GM23338 (cell line): ENCODE data around the gene IQCE. TPM values are rescaled to one million over a fixed set of nuclear protein-coding genes. Genes with fewer than 3 reads are reported as not detected.

ENCODE experiments used
- ATAC-seq: fragments of 200-7000 bp; cut with Tn5 transposase; 3 replicates; pipeline ENCODE4 v1.9.1; 2020
- DNase-seq: peaks from one replicate; pipeline ENCODE4 v3.0.0-alpha.2; 2015; ENCODE audit warnings: low spot score
- H2AFZ ChIP-seq: fragments of 200-600 bp; sonication (generic); 2 replicates; pipeline ENCODE4 v1.8.0; 2016; ENCODE audit warnings: antibody characterized with exemption, mild to moderate bottlenecking, moderate library complexity
- H3F3A ChIP-seq: fragments of 200-600 bp; sonication (generic); replicated peaks from 2 replicates; pipeline ENCODE4 v1.8.0; 2017; ENCODE audit warnings: antibody characterized with exemption, mixed run types, low read depth
- H3K27ac ChIP-seq: fragments of 200-600 bp; sonication (generic); 2 replicates; pipeline ENCODE4 v1.6.1; 2016; ENCODE audit warnings: low read depth
- H3K27me3 ChIP-seq: fragments of 200-600 bp; sonication (generic); 2 replicates; pipeline ENCODE4 v1.8.0; 2016; ENCODE audit warnings: mild to moderate bottlenecking, mixed run types, moderate library complexity; ENCODE audit not compliant: insufficient read depth
- H3K36me3 ChIP-seq: fragments of 200-600 bp; sonication (generic); 2 replicates; pipeline ENCODE4 v1.8.0; 2016; ENCODE audit warnings: mild to moderate bottlenecking; ENCODE audit not compliant: insufficient read depth
- H3K4me1 ChIP-seq: fragments of 200-600 bp; sonication (generic); 2 replicates; pipeline ENCODE4 v1.8.0; 2016; ENCODE audit warnings: mild to moderate bottlenecking, moderate library complexity; ENCODE audit not compliant: insufficient read depth
- H3K4me2 ChIP-seq: fragments of 200-600 bp; sonication (generic); 2 replicates; pipeline ENCODE4 v1.7.1; 2017; ENCODE audit warnings: mixed run types
- H3K4me3 ChIP-seq: fragments of 200-600 bp; sonication (generic); 2 replicates; pipeline ENCODE4 v1.6.1; 2016; ENCODE audit warnings: mixed run types
- H3K79me2 ChIP-seq: fragments of 200-600 bp; sonication (generic); replicated peaks from 2 replicates; pipeline ENCODE4 v1.8.0; 2017; ENCODE audit warnings: mild to moderate bottlenecking; ENCODE audit not compliant: insufficient read depth
- H3K9me2 ChIP-seq: fragments of 200-600 bp; sonication (generic); 2 replicates; pipeline ENCODE4 v1.8.0; 2017; ENCODE audit not compliant: insufficient read depth
- H4K20me1 ChIP-seq: fragments of 200-600 bp; sonication (generic); replicated peaks from 2 replicates; pipeline ENCODE4 v1.8.0; 2017; ENCODE audit warnings: mild to moderate bottlenecking; ENCODE audit not compliant: insufficient read depth
- H3K27ac Mint-ChIP-seq: 2 replicates; pipeline ENCODE4 v1.8.0; 2020; ENCODE audit warnings: inconsistent platforms, mild to moderate bottlenecking, moderate library complexity, mixed read lengths
- H3K27me3 Mint-ChIP-seq: 3 replicates; pipeline ENCODE4 v1.8.0; 2022; ENCODE audit warnings: low read depth, mild to moderate bottlenecking, moderate library complexity, mixed read lengths, inconsistent platforms; ENCODE audit not compliant: insufficient read depth, poor library complexity
- H3K36me3 Mint-ChIP-seq: 3 replicates; pipeline ENCODE4 v1.8.0; 2021; ENCODE audit warnings: low read depth, mild to moderate bottlenecking, inconsistent platforms, moderate library complexity, mixed read lengths
- H3K4me1 Mint-ChIP-seq: 3 replicates; pipeline ENCODE4 v1.8.0; 2020; ENCODE audit warnings: mild to moderate bottlenecking, inconsistent platforms, mixed read lengths
- H3K4me3 Mint-ChIP-seq: 3 replicates; pipeline ENCODE4 v1.8.0; 2021; ENCODE audit warnings: moderate library complexity, mild to moderate bottlenecking, inconsistent platforms, mixed read lengths
- H3K9me3 Mint-ChIP-seq: 3 replicates; pipeline ENCODE4 v1.8.0; 2020; ENCODE audit warnings: moderate library complexity, mild to moderate bottlenecking, inconsistent platforms, mixed read lengths
- CREB1 ChIP-seq: fragments of 250-450 bp; sonication (Bioruptor Pico); IDR thresholded peaks from 2 replicates; pipeline ENCODE4 v1.5.0; 2020; ENCODE audit warnings: low read depth, mild to moderate bottlenecking, moderate library complexity
- ETS1 ChIP-seq: IDR thresholded peaks from 2 replicates; pipeline ENCODE4 v1.6.1; 2016; ENCODE audit warnings: antibody characterized with exemption
- EZH2 ChIP-seq: fragments of 200-600 bp; sonication (generic); IDR thresholded peaks from one replicate; pipeline ENCODE4 v1.8.0; 2017; ENCODE audit warnings: antibody characterized with exemption, mild to moderate bottlenecking, low read depth; ENCODE audit not compliant: unreplicated experiment
- JUNB ChIP-seq: IDR thresholded peaks from one replicate; pipeline ENCODE4 v1.6.1; 2016; ENCODE audit warnings: antibody characterized with exemption; ENCODE audit not compliant: unreplicated experiment
- NANOG ChIP-seq: IDR thresholded peaks from 2 replicates; pipeline ENCODE4 v1.6.1; 2016; ENCODE audit warnings: antibody characterized with exemption, borderline replicate concordance
- POLR2AphosphoS5 ChIP-seq: IDR thresholded peaks from 2 replicates; pipeline ENCODE4 v1.6.1; 2016; ENCODE audit warnings: antibody characterized with exemption, low read depth
- REST ChIP-seq: IDR thresholded peaks from one replicate; pipeline ENCODE4 v1.6.1; 2018; ENCODE audit warnings: antibody characterized with exemption; ENCODE audit not compliant: unreplicated experiment
- ZNF114 ChIP-seq: fragments of 250-450 bp; sonication (Bioruptor Pico); IDR thresholded peaks from 2 replicates; pipeline ENCODE4 v1.5.0; 2020; ENCODE audit warnings: mild to moderate bottlenecking, moderate library complexity
- polyA plus RNA-seq: library from polyadenylated mRNA; unstranded; fragments of >200 nt; fragmentation: Nextera tagmentation; extraction: Ambion mirVana; gene quantifications from 2 replicates; pipeline ENCODE4 v1.2.1, GENCODE V29; 2016
- total RNA-seq: library from RNA; depleted of rRNA; stranded (reverse); fragments of >200 nt; shearing (Covaris generic); gene quantifications from 2 replicates; pipeline ENCODE4 v1.2.3, GENCODE V29; 2014
- TF ChIP-seq, protein P1 (sequence below), 2 experiments: fragments of 200-600 bp in 1 of 2; sonication (generic) in 1 of 2; conservative IDR thresholded peaks; 2 replicates each; pipeline versions ENCODE4 v1.5.1 to v1.6.1; 2016 to 2017; ENCODE audit warnings: antibody characterized with exemption in 2 of 2, low read depth in 2 of 2, mild to moderate bottlenecking in 2 of 2, moderate library complexity in 1 of 2

The IQCE gene
- total and polyA plus RNA-seq, 2 experiments from 2014 or later = 5.0 to 7.7 TPM

GRCh38 chr7:2613931-2614600 lies 55.3 kb downstream of the IQCE start (continued):
- TF ChIP-seq REST (no peak), ZNF114 (CRISPR knock-in tag) (no peak), NANOG (no peak), EZH2 (no peak), CREB1 (CRISPR knock-in tag) (no peak), JUNB (no peak), ETS1 (no peak), POLR2AphosphoS5 (no peak)
- TF ChIP-seq, protein P1, sequence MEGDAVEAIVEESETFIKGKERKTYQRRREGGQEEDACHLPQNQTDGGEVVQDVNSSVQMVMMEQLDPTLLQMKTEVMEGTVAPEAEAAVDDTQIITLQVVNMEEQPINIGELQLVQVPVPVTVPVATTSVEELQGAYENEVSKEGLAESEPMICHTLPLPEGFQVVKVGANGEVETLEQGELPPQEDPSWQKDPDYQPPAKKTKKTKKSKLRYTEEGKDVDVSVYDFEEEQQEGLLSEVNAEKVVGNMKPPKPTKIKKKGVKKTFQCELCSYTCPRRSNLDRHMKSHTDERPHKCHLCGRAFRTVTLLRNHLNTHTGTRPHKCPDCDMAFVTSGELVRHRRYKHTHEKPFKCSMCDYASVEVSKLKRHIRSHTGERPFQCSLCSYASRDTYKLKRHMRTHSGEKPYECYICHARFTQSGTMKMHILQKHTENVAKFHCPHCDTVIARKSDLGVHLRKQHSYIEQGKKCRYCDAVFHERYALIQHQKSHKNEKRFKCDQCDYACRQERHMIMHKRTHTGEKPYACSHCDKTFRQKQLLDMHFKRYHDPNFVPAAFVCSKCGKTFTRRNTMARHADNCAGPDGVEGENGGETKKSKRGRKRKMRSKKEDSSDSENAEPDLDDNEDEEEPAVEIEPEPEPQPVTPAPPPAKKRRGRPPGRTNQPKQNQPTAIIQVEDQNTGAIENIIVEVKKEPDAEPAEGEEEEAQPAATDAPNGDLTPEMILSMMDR (conservative IDR thresholded peaks at IDR 0.05; ENCODE audit: low read depth in 2 of 2) = no peak

- H3K27me3 ChIP-seq = no peaks in the 10 kb centered on the region
- no peaks in the 10 kb centered on the region for H3K79me2 ChIP-seq
- H3K4me3 ChIP-seq = no peak overlapping the region
- H3K9me2 ChIP-seq = no peaks in the 10 kb centered on the region
- H4K20me1 ChIP-seq = no peaks in the 10 kb centered on the region
- no peak for DNase-seq
- H3F3A ChIP-seq = peaks cover 14% of the 10 kb centered on the region; the same call in 1 of the 2 replicates
- H3K27ac ChIP-seq = no peak overlapping the region
- peaks cover 9% of the 10 kb centered on the region for H3K4me1 ChIP-seq
- no peak overlapping the region for H3K4me2 ChIP-seq
- Mint-ChIP-seq H3K27me3 (peaks cover 27% of the 10 kb centered on the region), H3K4me3 (no peak overlapping the region), H3K27ac (no peak overlapping the region), H3K4me1 (peaks cover 35% of the 10 kb centered on the region), H3K9me3 (no peaks in the 10 kb centered on the region), H3K36me3 (no peaks in the 10 kb centered on the region)
- no peak overlapping the region for H2AFZ ChIP-seq
- no peaks in the 10 kb centered on the region for H3K36me3 ChIP-seq
- ATAC-seq = no peak
- no peak for TF ChIP-seq CREB1 (CRISPR knock-in tag)
Measured at GRCh38 chr7:2614631-2615330, 56.0 kb downstream of the IQCE start.
